Measurements from ENCODE around the gene FHIT. TPM values are rescaled to one million over a fixed set of nuclear protein-coding genes. Genes with fewer than 3 reads are reported as not detected.
A peak's percentile ranks its signal among the peaks of the same experiment; 100 is the strongest.

The FHIT gene
- total RNA-seq, 2 donors from 2014 or later: 10.4 to 15.8 TPM

DNA sequence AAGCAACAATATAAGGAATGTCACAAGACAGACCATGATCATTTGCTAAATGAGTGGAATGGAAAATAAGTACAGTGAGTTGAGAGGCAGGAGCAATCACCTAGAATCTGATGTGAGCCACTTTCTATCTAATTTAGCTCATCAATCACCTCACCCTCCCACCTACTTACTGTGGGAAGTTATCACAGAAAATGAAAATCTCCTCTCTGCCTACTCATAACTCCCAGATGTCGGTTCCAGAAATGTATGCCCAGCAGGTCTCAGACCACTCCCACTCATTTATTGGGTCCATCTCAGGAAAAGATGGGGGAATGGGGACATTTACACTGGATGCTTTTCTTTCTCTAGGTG lies 270.9 kb downstream of the FHIT start:
- no peak overlapping the region for H3K4me3 ChIP-seq
- H3K4me1 ChIP-seq: no peaks in the 10 kb centered on the region
- no peak for DNase-seq
- 48 to 100% methylated on average over 1 of the region's 1 CpG for WGBS, 2 donors
- no peaks in the 10 kb centered on the region for H3K27me3 ChIP-seq
- TF ChIP-seq, protein P1, sequence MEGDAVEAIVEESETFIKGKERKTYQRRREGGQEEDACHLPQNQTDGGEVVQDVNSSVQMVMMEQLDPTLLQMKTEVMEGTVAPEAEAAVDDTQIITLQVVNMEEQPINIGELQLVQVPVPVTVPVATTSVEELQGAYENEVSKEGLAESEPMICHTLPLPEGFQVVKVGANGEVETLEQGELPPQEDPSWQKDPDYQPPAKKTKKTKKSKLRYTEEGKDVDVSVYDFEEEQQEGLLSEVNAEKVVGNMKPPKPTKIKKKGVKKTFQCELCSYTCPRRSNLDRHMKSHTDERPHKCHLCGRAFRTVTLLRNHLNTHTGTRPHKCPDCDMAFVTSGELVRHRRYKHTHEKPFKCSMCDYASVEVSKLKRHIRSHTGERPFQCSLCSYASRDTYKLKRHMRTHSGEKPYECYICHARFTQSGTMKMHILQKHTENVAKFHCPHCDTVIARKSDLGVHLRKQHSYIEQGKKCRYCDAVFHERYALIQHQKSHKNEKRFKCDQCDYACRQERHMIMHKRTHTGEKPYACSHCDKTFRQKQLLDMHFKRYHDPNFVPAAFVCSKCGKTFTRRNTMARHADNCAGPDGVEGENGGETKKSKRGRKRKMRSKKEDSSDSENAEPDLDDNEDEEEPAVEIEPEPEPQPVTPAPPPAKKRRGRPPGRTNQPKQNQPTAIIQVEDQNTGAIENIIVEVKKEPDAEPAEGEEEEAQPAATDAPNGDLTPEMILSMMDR (IDR thresholded peaks at IDR 0.05): no peak
- no peak for TF ChIP-seq POLR2A (IDR thresholded peaks at IDR 0.05)
- H3K9me3 ChIP-seq: no peaks in the 10 kb centered on the region
- H3K27ac ChIP-seq: no peak overlapping the region
- H3K36me3 ChIP-seq (replicated peaks in 1 of 2; ENCODE audit: insufficient read depth in 1 of 2, low read depth in 2 of 2): no peaks in the 10 kb centered on the region
- no peak for ATAC-seq
- intact Hi-C loops (cut with DNase I): no loop called here

DNA sequence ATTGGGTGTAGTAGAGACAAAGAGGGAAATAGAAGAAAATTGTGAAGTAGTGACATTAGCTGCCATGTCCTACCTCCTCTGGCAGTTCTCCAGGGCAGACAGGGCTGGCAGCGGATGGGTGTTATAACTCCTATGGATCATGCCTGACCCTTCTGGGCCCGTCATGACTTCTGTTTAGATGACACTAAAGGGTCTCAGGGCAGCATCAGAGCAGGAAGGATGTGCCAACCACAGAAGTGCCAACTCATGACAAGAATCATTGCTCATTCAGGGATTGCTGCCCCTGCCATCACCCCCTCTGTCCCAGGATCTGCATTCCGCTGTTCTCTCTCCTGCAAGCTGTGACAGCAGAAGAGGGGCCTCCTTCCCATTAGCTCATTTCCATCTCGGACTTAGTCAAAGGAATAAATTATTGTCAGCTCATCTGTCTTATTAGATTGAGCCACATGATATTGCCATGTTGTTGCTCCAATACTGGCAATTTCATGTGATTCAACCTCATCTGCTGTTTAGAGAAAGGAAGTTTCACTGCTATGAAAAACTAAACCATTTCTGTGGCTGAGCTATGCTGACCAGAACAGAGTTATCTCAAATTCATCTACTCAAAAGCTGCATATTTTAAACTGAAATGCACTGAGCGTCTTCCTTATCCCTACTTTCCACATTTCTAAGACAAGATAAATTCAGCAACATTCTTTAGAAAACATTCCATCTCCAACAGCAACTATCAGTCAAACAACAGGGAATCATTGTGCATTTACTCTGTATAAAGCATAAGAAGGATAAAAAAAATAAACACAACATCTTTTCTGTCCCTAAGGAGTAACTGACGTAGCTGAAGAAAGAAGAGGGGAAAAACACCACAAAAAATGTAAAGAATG lies 271.6 kb downstream of the FHIT start:
- 72 to 81% methylated on average over 6 of the region's 6 CpGs for WGBS, 2 donors

DNA sequence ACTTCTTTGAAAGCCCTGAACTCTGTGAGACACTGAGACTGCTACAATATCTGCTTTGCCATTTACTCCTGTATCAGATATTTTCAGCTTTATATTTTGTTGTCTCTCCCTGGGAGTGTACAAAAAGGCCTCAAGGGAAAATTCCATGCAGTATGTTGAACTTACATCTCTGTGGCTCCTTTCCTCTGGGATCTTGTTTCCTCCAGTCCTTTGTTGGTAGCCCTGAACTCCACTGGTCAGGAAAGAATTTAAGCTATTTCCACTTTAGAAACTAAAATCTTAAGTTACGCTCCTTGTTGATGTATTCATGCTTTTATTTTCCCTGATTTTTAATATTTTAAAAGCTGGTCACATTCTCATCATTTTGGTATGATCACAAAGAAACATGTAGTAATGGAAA lies 277.9 kb downstream of the FHIT start:
- no peaks in the 10 kb centered on the region for H3K4me1 ChIP-seq
- no peak overlapping the region for H3K27ac ChIP-seq
- no peaks in the 10 kb centered on the region for H3K36me3 ChIP-seq (replicated peaks in 1 of 2; ENCODE audit: insufficient read depth in 1 of 2, low read depth in 2 of 2)
- 38 to 97% methylated on average over 1 of the region's 1 CpG for WGBS, 2 donors
- DNase-seq (no peak), ATAC-seq (no peak)
- TF ChIP-seq POLR2A (IDR thresholded peaks at IDR 0.05): no peak
- TF ChIP-seq, protein P1 (IDR thresholded peaks at IDR 0.05): no peak
- intact Hi-C loops (cut with DNase I): no loop called here
- no peaks in the 10 kb centered on the region for H3K9me3 ChIP-seq
- no peak overlapping the region for H3K4me3 ChIP-seq
- H3K27me3 ChIP-seq: no peaks in the 10 kb centered on the region

More for the DNA sequence above, 271.6 kb downstream of the FHIT start:
- TF ChIP-seq POLR2A (IDR thresholded peaks at IDR 0.05): no peak
- TF ChIP-seq, protein P1 (IDR thresholded peaks at IDR 0.05): no peak
- Histone ChIP-seq H3K4me3 (no peak overlapping the region), H3K27me3 (no peaks in the 10 kb centered on the region), H3K27ac (no peak overlapping the region), H3K36me3 (replicated peaks in 1 of 2; ENCODE audit: insufficient read depth in 1 of 2, low read depth in 2 of 2) (no peaks in the 10 kb centered on the region), H3K4me1 (no peaks in the 10 kb centered on the region), H3K9me3 (no peaks in the 10 kb centered on the region)
- intact Hi-C loops (cut with DNase I): no loop called here
- ATAC-seq: no peak
- no peak for DNase-seq

DNA sequence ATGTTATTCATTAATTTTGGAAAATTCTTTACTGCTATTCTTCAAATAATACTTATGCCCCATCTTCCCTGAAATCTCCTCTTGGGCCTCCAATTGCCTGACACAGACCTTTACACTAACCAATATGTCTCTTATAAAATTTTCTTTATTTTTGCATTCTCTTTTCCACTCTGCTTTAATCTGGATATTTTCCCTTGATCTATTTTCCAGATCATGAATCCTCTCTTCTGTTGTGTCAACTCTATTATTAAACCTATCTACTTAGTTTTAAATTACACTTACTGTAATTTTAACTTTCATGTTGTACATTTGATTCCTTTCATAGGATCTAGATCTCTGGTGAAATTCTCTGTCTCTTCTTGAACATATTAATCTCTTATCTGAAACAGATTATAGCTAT lies 278.7 kb downstream of the FHIT start:
- intact Hi-C loops (cut with DNase I): no loop called here
- H3K4me3 ChIP-seq: no peak overlapping the region
- H3K27me3 ChIP-seq: no peaks in the 10 kb centered on the region
- no peaks in the 10 kb centered on the region for H3K9me3 ChIP-seq
- DNase-seq (no peak), ATAC-seq (no peak)
- H3K4me1 ChIP-seq: no peaks in the 10 kb centered on the region
- H3K27ac ChIP-seq: no peak overlapping the region
- H3K36me3 ChIP-seq (replicated peaks in 1 of 2; ENCODE audit: insufficient read depth in 1 of 2, low read depth in 2 of 2): no peaks in the 10 kb centered on the region
- no peak for TF ChIP-seq POLR2A (IDR thresholded peaks at IDR 0.05)
- TF ChIP-seq, protein P1 (IDR thresholded peaks at IDR 0.05): peak in 1 of 7 experiments; percentile 7

DNA sequence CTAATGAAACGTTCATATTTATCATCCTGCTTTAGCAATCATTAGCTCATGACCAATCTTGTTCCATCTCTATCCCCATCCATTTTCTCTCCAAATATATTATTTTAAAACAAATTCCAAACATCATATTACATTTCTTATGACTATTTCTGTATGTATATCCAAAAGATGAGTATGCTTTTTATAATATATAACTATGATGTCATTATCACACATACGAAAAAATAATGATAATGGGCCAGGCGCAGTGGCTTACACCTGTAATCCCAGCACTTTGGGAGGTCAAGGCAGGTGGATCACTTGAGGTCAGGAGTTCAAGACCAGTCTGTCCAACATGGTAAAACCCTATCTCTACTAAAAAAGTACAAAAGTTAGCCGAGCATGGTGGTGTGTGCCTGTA lies 280.4 kb downstream of the FHIT start:
- intact Hi-C loops (cut with DNase I): no loop called here
- no peaks in the 10 kb centered on the region for H3K9me3 ChIP-seq
- no peak for DNase-seq
- WGBS, 2 donors: 83 to 87% methylated on average over 4 of the region's 4 CpGs
- TF ChIP-seq, protein P1 (IDR thresholded peaks at IDR 0.05): no peak
- TF ChIP-seq POLR2A (IDR thresholded peaks at IDR 0.05): no peak
- H3K27me3 ChIP-seq: no peaks in the 10 kb centered on the region
- no peak for ATAC-seq
- H3K36me3 ChIP-seq (replicated peaks in 1 of 2; ENCODE audit: insufficient read depth in 1 of 2, low read depth in 2 of 2): no peaks in the 10 kb centered on the region
- no peak overlapping the region for H3K27ac ChIP-seq
- no peaks in the 10 kb centered on the region for H3K4me1 ChIP-seq
- H3K4me3 ChIP-seq: no peak overlapping the region
